GM18867 (cell line): ENCODE results near the gene SPTBN1.

Experiments
- ATAC-seq: cut with Tn5 transposase; IDR thresholded peaks from one replicate; pipeline ENCODE4 v1.9.1; 2021; ENCODE audit warnings: mild to moderate bottlenecking, moderate library complexity; ENCODE audit not compliant: unreplicated experiment

Gene SPTBN1

DNA sequence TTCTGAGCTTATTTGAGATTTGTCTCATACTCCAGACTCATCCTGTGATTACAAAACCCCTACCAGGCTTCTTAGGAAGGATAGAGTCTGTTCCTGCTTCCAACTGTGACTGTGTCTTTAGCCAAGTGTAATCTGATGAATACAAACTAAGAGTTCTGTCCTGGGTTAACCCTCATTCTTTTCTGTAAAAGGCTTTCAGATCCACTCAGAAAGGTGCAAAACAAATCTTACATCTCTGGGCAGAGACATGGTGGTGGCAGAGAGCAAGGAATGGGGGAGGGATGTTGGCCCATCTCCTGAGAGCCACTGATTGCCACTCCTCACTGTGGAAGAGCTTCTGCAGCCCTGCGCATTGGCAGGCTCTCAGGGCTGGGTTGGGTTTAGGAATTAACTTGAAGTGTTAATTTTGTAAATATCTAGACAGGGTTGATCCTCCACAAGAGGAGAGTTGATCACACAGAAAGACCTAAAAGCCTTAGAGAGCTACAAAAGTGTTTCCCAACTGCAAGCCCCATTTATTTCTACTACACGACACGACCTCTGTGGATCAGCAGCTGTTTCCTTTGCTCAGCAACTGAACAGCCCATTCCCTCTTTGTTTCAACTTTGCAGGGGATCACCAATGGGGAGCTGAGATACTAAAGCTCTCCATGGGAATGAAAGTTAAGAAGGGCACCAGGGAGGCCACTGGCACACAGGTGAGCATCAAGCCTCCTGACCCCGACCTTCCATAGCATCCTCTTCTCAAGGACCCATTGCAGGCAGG lies 23.7 kb upstream of the SPTBN1 start:
- no peak for ATAC-seq

DNA sequence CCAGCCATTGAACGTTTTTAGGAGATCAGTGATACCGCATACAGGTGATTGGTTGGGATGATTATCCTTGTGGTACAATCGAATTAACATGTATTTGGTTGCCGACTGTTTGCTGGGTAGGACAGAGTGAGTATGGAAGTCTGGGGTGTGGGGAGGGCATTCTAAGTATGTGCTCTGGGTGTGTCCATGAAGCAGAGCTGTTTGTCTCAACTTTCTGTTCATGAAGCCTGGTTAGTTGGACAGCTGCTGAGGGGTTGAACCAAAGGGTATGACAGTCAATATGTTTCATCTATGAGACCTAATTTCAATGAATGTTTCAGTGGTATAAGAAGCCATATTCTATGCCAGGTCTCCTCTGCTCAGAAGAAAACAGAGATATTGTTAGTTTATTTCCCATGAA lies 21.9 kb upstream of the SPTBN1 start:
- no peak for ATAC-seq

DNA sequence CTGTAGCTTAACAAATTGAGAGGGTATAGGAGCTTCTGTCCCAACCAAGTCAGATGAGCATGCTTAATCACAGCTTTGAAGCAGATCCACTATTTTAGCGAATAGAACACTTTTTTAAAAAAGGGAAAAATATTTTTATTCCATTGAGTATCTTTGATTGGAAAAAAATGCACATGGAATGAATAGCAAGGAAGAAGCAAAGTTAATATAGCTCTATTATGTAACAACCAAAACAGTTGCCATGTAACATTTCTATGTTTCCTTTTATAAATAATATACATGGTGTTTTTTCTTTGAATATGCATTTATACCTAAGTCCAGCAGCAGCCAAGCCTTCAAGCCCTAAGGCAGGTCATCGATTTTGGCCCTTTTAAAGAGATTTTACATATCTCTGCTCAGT lies 21.4 kb upstream of the SPTBN1 start:
- ATAC-seq, result no peak

DNA sequence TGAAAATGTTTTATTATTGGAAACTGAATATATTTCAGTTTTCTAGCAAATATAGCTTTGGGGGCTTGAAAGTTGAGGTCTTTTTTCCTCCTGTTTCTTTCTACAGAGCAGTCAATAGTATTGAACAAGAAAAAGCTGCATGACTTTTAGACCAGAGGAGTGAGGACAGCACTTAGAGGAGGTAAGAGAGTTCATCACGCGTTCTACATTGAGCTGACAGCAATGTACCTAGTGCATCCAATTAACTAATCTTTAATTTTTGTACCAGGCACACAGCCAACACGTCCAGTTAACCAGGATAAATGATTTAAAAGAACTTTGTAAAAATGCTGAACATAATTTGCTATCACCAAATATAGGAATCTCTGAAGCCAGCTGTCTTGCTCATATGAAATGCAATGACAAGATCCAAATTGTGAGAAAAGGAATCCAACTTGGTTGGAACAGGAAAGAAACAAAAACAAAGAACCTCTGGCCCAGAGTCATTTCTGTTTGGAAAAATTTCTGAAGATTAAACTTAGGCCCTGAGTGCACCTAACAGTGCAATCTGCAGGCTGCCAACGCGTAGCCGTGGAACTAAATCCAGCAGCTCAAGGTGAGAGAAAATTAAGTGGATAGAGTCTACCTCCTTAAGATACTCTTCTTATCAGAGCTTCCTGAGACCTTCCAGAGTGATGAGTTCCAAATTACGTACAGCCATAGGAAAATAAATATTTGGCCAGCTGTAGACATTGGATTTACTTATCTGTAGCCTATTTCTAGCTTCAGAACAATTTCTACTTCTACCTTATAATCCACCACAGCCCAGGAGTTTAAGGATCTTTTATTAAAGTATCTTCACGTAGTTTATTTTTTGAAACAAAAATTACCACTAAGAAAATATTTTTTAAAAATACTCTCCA lies 20.6 kb upstream of the SPTBN1 start:
- no peak for ATAC-seq

DNA sequence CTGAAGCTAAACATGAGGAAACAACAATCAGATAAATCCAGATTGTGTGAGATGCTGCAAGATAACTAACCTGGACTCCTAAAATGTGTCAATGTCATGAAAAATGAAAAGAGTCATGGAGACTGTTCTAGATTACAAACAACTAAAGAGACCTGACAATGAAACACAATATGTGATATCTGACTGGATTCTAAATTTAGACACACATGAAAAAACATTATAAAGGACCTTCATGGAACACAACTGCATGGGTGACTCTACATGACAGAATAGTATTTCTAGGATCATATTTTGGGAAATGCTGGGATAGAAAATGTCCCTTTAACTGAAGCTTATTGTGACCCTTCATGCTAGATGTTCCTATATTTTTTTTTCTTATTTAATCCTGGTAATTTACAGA lies 18.5 kb upstream of the SPTBN1 start:
- no peak for ATAC-seq

DNA sequence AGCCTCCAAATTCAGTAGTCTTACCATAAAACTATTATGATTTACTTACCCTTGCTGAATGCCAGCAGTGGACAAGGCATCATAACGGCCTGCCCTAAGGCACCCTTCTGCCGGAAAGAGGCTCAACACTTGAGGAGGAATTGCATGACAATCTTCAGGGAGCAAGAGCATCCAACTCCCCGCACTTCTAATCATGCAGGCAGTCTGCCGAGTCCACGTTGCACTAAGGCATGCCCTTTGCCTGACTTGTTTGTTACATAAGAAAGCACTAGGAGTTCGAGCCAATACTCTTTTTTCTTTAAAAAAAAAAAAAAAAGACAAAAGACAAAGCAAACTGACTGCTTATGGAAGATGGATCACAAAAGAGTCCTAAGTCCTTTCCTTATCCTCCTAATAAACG lies 17.9 kb upstream of the SPTBN1 start:
- no peak for ATAC-seq

DNA sequence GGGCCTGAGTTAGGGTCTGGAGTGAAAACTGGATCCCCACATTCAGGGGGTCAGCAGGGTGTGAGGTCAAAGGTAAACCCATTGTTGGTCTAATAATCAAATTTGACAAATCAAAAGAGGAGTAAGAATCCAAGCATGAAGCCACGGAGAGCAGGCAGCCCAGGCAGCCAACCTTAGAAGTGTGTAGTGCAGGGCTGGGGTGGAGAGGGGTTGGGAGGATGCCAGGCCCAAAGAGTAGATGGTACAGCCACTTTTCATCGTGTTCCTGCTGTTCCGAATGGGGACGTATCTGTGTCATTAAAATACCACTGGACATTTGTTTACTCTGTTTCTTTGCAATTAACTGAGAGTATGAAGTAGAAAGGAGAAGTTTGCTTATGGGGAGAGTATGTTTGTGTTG lies 16.5 kb upstream of the SPTBN1 start:
- ATAC-seq, result no peak

DNA sequence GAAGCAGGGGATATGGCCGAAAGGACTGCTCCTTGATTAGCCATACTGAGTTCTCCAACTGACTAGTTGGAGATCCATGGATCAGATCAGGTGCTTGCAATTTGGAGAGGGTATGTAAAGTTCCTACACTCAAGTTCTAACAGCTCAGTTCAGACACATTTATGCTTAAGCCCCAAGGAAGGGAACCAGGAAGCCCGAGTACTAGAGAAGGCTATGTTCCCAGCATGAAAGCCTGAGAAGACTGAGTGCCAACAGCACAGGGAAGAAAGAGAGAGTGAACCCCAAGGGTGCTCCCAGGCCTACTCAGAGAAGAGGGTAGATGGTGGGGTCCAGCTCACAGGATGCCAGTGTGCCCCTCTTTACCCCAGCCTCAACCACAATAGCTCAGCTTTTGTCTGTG lies 16.1 kb upstream of the SPTBN1 start:
- no peak for ATAC-seq

DNA sequence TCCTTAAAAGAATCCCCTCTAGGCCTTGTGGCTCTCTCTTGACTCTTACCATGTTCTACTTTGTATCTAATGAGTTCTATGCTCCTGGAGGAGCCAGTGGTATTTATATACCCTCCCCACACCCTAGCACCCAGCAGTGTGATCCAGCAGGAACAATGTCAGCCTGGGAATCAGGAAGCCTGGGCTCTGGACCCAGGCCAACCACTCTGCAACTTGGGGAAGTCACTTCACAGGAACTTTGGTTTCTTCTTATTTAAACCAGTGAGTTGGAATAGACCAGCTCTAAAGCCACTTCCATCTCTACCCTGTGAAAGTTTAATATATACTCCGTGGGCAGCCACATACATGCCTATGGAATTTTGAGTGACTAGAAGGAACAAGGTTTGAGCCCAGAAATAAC lies 11.6 kb upstream of the SPTBN1 start:
- no peak for ATAC-seq

DNA sequence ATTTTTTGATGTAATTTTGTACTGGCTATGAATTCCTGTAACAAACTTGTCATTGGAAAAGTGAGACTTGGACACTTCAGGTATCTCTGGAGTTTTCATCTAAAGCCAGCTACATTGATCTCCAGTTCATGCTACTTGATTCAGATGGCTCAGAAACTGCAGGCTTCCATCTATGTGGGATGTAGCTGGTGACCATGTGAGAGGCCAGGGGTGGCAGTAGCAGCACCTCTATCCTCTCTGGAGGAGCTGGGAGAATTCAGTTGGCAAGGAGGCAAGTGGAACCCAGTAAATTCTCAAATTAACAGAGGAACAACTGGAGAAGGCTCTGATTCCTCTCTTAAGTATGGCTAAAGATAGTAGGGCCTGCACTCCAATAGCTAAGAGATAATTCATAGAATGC lies 10.0 kb upstream of the SPTBN1 start:
- ATAC-seq, result no peak

DNA sequence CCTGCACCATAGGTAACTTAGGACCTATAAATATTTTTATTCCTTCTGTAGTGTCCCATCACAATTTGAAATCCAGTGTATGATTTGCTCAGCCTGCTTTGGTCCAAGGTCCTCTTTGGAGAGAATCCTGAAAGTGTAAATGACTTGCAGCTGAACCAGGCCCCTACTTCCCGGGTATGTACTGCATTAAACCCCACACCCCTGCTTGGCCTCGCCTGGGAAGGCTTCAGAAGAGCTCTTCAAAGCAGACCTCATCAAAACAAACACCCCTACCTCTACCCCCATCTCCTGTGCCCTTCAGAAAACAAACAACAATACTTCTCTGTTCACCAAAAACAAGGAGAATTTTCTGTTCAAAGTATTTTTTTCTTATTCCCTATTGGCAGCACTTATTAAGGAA lies 9.5 kb upstream of the SPTBN1 start:
- no peak for ATAC-seq

DNA sequence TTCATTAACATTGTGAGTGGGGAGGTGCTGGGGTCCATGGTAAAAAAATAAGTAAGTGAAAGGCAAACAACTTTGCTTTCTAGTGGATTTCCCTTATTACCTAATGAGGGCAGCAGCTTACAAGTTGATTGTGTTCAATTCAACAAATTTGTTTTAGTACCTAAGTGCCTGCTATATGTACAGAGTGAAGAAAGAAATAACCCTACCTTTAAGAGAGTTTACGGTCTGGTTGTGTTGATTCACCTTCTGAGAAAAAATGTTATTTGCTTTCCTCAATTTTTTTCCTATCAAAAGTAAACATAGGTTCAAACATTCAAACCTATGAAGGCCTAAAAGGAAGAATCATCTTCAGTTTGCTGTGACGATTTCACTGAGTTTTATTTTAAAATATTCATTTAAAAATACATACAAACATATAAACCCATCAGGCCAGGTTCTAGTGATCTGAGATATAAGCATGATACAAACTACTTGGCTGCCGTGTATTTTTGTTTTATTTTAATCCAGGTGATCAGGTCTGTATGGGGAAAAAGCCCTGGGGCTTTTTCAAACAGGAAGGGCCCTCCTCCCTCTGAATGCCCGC lies 1.5 kb upstream of the SPTBN1 start:
- ATAC-seq, result no peak

DNA sequence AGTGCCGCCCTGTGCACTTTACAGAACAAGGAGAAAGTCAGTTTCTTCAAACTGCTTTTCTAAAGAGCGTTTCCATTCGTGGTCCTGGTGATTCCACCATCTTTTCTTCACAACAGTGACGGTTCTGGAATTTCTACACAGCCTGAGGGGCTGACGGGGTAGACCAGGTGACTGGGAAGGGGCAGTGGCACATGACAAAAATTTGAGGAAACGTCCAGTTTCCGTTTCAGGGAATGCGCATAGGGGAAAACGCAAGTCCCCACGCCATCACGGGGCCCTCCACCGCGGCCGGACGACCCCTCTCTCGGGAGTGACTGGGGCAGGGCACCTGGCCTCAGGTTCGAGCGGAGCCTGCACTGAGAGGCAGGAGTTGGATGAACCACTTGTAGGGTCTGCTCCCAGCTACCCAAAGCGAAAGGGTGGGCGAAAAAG lies 980 bp upstream of the SPTBN1 start:
- no peak for ATAC-seq

DNA sequence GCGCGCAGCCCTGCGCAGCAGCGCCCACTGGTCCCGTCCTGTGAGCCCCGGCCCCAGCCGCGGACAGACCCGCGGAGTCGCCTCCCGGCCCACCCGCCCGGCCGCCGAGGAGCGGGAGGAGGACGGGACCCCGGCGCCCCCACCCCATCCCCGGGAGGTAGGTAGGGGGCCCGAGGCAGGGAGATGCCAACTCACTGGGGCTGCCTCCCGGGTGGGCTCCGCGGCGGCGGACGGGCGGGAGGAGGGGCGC lies 160 bp downstream of the SPTBN1 start:
- peak; percentile 31 for ATAC-seq

DNA sequence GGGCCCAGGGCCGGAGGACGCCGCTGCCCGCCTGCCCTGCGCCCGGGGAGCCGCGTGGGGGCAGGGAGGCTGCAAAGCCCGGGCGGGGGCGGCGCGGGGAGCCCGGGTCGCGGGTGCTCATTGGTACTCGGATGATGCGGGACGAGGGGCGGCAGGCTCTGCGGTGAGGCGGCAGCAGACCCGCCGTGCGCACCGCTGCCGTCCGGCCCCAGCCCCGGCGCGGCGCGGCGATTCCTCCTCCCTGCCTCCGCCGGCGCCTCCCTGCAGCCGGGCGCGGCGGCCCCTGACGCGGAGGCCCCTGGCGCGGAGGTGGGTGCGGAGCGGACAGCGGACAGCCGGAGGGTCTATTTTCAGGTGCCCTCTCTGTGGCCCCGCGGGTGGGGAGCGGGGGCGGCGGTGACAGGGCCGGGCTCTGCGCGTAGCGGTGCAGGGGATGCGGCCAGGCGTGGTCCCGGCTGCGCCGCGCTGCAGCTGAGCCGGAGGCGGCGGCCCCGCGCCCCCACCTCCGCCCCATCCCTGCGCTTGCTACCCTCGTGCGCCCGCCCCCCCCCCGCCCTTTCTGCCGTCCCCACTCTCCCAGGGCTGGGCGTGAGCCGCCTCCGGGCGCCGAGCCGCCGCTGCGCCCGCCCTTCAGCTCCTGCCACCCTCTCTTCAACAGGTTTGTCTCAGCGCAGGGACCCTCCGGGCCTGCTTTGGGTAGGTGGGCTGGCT lies 640 bp downstream of the SPTBN1 start:
- ATAC-seq, result peak; percentile 44

DNA sequence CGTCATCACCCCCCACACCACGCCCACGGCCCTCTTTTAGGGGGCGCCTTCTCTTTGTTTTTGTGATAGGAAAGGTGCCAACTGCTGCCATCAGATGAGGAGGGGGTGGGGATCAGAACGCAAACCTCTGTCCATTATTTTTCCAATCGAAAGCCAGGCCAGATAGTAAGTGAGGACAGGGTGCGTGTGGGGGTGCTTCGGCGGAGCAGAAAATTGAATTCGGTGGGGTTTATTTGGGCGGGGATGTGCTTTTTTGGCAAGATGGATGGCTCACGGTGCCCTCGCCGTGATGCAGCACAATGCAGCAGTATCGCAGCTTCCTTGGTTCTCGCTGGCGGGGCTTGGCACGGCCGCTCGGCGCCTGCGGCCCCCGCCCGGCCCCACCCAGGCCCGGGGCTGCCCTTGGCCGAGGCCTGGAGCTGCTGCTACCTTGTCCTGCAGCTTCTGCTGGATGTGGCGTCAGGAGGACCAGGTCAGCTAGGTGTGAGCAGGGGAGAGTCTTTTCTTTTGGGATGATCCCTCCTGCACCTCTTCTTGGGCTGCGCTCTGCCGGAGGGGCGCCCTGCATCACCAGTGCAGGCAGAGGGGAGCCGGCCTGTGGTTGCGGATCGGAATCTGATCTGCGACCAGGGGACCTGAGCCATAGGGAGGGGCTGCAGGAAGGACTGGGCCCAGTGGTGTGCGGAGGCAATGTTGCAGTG lies 1.3 kb downstream of the SPTBN1 start:
- ATAC-seq, result no peak

DNA sequence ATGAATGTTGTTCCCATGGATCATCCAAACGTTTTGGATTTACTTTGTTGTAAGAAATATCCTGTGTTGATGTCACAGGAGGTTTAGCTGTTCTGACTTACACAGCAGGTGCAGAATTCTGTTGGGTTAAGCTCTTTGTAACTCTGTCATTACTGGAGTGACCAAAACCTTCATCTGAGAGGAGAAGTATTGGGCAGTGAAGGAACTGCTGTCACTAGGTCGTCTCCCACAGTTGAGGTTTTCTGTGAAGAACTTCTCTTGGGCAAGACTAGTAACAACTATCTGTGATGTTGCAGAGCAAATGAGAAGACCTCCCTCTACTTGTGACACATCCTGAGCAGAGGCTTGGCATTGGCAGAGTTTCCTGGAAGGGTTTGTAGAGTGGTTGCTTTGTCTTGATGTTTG lies 2.9 kb downstream of the SPTBN1 start:
- no peak for ATAC-seq

DNA sequence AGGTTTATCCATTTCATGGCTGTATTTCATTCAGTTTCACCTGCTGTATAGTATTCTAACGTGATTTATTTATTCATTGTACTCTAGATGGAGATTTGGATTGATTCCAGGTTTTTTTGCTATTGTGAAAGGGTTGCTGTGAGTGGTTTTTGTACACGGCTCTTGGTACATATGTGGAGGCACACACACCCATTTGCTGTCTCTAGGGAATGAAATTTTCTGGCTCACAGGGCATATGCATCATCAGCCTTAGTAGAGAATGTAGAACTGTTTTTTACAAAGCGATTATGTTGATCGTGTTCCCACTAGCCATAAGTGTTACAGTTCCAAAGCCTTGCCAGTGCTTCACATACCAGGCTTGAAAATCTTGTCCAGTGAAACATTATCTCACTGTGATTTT lies 5.1 kb downstream of the SPTBN1 start:
- no peak for ATAC-seq

DNA sequence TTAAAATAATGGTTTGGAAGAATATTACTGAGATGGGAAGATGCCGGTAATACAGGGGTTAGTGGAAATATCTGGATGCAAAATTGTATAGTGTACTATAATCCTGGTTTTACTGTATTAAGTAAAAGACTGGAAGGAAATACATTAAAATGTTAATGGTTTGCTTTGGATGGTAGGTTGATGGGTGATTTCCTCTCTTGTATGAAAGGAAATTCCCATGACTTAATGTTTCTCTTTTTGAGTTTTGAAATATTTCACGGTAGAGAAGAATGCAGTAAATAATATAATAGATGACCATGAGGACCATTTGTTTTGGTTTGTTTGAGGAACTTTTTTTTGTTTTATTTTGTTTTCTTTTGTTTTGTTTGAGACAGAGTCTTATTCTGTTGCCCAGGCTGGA lies 8.2 kb downstream of the SPTBN1 start:
- no peak for ATAC-seq

DNA sequence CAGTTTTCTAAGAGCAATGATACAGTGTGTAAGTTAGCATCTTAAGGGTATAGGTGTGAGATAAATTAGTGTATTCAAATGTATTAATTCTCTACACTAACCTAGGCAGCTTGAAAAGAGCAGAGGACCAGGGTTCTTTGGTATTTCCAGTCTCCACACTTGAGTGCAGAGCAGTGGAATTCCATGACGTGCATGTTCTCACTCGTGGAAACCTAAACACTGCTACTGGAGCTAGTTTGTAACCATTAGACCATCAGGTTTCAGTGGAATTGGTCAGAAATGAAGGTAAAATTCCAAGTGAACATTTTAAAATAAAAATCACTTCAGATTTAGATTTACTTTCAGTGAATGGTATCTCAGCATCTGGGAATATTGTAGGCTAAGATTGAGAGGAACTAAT lies 9.0 kb downstream of the SPTBN1 start:
- ATAC-seq, result no peak

DNA sequence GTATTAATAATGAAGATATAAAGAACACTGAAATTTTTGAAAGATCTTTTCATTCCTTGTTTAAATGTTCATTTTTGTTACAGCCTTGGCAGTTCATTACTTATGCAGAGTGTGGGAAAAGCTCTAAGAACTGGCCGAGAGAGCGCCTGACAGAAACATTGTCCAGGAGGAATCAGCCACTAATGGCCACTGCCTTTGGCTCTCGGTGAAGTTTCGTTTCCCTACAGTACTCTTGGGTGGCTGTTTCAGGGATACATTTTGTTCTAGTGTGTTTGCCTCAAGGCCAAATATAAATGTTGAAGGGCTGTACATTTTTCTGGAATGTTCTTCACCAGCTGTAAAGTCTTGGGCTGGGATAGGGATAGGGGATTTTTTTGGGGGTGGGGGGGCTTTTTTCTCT lies 10.7 kb downstream of the SPTBN1 start:
- no peak for ATAC-seq
